T-helper 2 cell treated with Interferon-gamma antibody and Interleukin-4, amounts not matched to agents 5 μg/mL and 100 μg/mL, for 36 hours (primary cell): Measurements from ENCODE around the gene ERICH6.
"Not testable (repeated sequence)": the region's sequence is repeated elsewhere in the genome, so short reads cannot be mapped to it uniquely, and the experiment has no call there.

ENCODE experiments used
- DNase-seq: peaks from one replicate; pipeline ENCODE4 v3.0.0; 2021; ENCODE audit warnings: low spot score
- H3K27ac Mint-ChIP-seq: one replicate; pipeline ENCODE4 v1.8.0; 2021; ENCODE audit warnings: mild to moderate bottlenecking, mixed read lengths
- H3K27me3 Mint-ChIP-seq: one replicate; pipeline ENCODE4 v1.8.0; 2021; ENCODE audit warnings: low read depth, mixed read lengths
- H3K36me3 Mint-ChIP-seq: one replicate; pipeline ENCODE4 v1.8.0; 2021; ENCODE audit warnings: low read depth, mixed read lengths
- H3K4me1 Mint-ChIP-seq: one replicate; pipeline ENCODE4 v1.8.0; 2021; ENCODE audit warnings: low read depth, mixed read lengths
- H3K4me3 Mint-ChIP-seq: one replicate; pipeline ENCODE4 v1.8.0; 2022; ENCODE audit warnings: mild to moderate bottlenecking, moderate library complexity, mixed read lengths
- H3K9me3 Mint-ChIP-seq: one replicate; pipeline ENCODE4 v1.8.0; 2021; ENCODE audit warnings: mixed read lengths

The ERICH6 gene

GRCh38 chr3:150631515-150632221 is 72.1 kb downstream of the ERICH6 start:
- Mint-ChIP-seq H3K9me3 (no peaks in the 10 kb centered on the region), H3K4me1 (peaks cover 32% of the 10 kb centered on the region), H3K36me3 (peaks cover 39% of the 10 kb centered on the region), H3K27me3 (no peaks in the 10 kb centered on the region), H3K27ac (no peak overlapping the region), H3K4me3 (no peak overlapping the region)
- DNase-seq = no peak

DNA sequence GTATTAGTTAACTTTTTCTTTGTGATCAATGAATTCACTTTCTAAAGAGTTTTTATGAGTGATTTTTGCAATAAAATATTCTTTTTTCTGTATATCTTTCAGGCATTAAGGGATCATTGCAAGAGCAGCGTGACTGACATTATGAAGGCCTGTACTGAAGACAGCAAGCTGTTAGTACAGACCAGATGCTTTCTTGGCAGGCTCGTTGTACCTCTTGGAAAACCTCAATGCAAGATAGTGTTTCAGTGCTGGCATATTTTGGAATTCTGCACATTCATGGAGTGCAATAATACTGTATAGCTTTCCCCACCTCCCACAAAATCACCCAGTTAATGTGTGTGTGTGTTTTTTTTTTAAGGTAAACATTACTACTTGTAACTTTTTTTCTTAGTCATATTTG is 76.2 kb downstream of the ERICH6 start:
- Mint-ChIP-seq H3K36me3 (peaks cover 51% of the 10 kb centered on the region), H3K27me3 (no peaks in the 10 kb centered on the region), H3K4me3 (no peak overlapping the region), H3K4me1 (peaks cover 9% of the 10 kb centered on the region), H3K27ac (no peak overlapping the region), H3K9me3 (no peaks in the 10 kb centered on the region)
- DNase-seq = no peak

GRCh38 chr3:150626148-150626930 is 77.4 kb downstream of the ERICH6 start:
- Mint-ChIP-seq H3K36me3 (peaks cover 49% of the 10 kb centered on the region), H3K27ac (no peak overlapping the region), H3K4me3 (no peak overlapping the region), H3K9me3 (no peaks in the 10 kb centered on the region), H3K27me3 (no peaks in the 10 kb centered on the region), H3K4me1 (peaks cover 12% of the 10 kb centered on the region)
- no peak for DNase-seq

GRCh38 chr3:150623945-150624344 is 79.8 kb downstream of the ERICH6 start:
- DNase-seq = no peak
- Mint-ChIP-seq H3K27ac (no peak overlapping the region), H3K4me1 (peaks cover 19% of the 10 kb centered on the region), H3K27me3 (no peaks in the 10 kb centered on the region), H3K9me3 (no peaks in the 10 kb centered on the region), H3K36me3 (peaks cover 41% of the 10 kb centered on the region), H3K4me3 (no peak overlapping the region)

GRCh38 chr3:150622955-150623354 is 80.8 kb downstream of the ERICH6 start:
- H3K27me3 Mint-ChIP-seq, H3K27ac Mint-ChIP-seq, H3K4me3 Mint-ChIP-seq, DNase-seq, H3K9me3 Mint-ChIP-seq: not testable (repeated sequence)
- Mint-ChIP-seq H3K4me1 (peaks cover 19% of the 10 kb centered on the region), H3K36me3 (peaks cover 43% of the 10 kb centered on the region)

GRCh38 chr3:150620002-150620689 is 83.6 kb downstream of the ERICH6 start:
- no peak for DNase-seq
- Mint-ChIP-seq H3K9me3 (no peaks in the 10 kb centered on the region), H3K27me3 (no peaks in the 10 kb centered on the region), H3K4me3 (no peak overlapping the region), H3K36me3 (peaks cover 34% of the 10 kb centered on the region), H3K27ac (no peak overlapping the region), H3K4me1 (peaks cover 23% of the 10 kb centered on the region)

- Mint-ChIP-seq H3K4me3 (peak overlapping the region; percentile 50), H3K27me3 (no peaks in the 10 kb centered on the region), H3K9me3 (peaks cover 4% of the 10 kb centered on the region), H3K36me3 (peaks cover 49% of the 10 kb centered on the region), H3K4me1 (peaks cover 47% of the 10 kb centered on the region), H3K27ac (peak overlapping the region; percentile 60)
- DNase-seq = no peak
These were observed 89.8 kb downstream of the ERICH6 start for GRCh38 chr3:150613709-150614480.

- Mint-ChIP-seq H3K27ac (peak overlapping the region; percentile 60), H3K27me3 (no peaks in the 10 kb centered on the region), H3K36me3 (peaks cover 40% of the 10 kb centered on the region), H3K4me3 (peak overlapping the region; percentile 50), H3K4me1 (peaks cover 52% of the 10 kb centered on the region), H3K9me3 (peaks cover 4% of the 10 kb centered on the region)
- no peak for DNase-seq
These were observed 90.7 kb downstream of the ERICH6 start for GRCh38 chr3:150613034-150613433.

DNA sequence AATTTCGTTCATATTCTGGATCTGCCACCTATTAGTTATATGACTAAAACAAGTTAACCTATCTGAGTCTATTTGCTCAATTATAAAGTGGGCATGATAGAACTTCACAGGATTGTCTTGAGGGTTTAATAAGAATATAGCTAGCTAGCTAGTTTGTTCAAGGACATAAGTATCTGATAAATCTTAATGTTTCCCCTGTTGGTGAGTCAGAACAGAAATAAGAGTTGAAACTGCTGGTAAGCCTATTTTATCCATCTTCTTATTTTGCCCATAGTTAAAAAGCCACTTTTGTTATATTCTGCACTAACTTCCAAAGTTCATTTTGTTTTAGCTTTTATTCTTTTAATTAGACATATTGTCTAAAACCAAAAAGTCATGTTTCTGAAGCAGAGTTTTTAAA is 91.2 kb downstream of the ERICH6 start:
- peak overlapping the region; percentile 50 for H3K4me3 Mint-ChIP-seq
- DNase-seq = no peak
- peak overlapping the region; percentile 28 for H3K27ac Mint-ChIP-seq
- H3K9me3 Mint-ChIP-seq = peaks cover 4% of the 10 kb centered on the region
- peaks cover 41% of the 10 kb centered on the region for H3K36me3 Mint-ChIP-seq
- peaks cover 57% of the 10 kb centered on the region for H3K4me1 Mint-ChIP-seq
- no peaks in the 10 kb centered on the region for H3K27me3 Mint-ChIP-seq

DNA sequence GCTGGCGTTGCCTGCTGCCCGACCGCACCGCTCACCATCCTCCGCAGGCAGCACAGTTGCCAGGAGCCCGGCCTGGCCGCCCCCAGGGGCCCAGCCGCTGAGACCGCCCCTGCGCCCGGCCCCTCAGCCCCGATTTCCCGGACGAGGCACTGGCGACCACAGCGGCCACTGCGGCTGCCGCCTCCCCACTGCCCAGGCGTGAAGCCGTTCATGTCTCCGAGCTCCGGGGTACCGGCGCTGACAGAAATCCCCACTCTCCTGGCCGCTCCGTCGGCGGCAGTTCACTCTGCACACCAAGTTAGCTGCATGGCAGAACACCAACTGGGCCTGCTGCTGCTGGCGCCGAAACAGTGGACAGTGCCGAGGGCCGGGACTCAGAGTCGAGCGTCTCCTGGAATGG is 92.1 kb downstream of the ERICH6 start:
- Mint-ChIP-seq H3K27me3 (no peaks in the 10 kb centered on the region), H3K9me3 (peaks cover 4% of the 10 kb centered on the region), H3K27ac (no peak overlapping the region), H3K36me3 (peaks cover 44% of the 10 kb centered on the region), H3K4me1 (peaks cover 61% of the 10 kb centered on the region), H3K4me3 (no peak overlapping the region)
- DNase-seq = no peak

DNA sequence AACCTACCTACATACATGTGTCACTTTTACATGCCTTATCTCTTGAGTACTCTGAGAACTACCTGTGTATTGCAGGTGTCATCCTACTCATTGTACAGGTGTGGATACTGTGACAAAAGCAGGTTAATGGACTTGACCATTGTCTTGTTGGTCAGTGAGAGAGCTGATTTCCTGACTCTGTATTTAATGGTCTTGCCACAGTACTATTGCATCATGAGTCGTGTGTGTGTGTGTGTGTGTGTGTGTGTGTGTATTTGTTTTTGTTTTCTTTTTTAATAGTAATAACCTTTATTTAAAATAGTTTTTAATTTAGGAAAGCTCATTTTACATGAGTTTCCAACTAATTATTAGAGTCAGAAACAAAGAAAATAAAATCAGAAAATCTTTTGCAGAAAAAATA is 92.9 kb downstream of the ERICH6 start:
- Mint-ChIP-seq H3K4me1 (peaks cover 65% of the 10 kb centered on the region), H3K36me3 (peaks cover 48% of the 10 kb centered on the region), H3K27ac (no peak overlapping the region), H3K27me3 (no peaks in the 10 kb centered on the region), H3K4me3 (no peak overlapping the region), H3K9me3 (peaks cover 4% of the 10 kb centered on the region)
- DNase-seq = no peak

GRCh38 chr3:150609988-150610387 is 93.7 kb downstream of the ERICH6 start:
- DNase-seq = no peak
- Mint-ChIP-seq H3K9me3 (peaks cover 4% of the 10 kb centered on the region), H3K36me3 (peaks cover 47% of the 10 kb centered on the region), H3K4me1 (peaks cover 69% of the 10 kb centered on the region), H3K4me3 (peak overlapping the region; percentile 64), H3K27me3 (no peaks in the 10 kb centered on the region), H3K27ac (peak overlapping the region; percentile 65)
